Peyer's patch (tissue), 4 donors: ENCODE measurements around the gene RSPRY1. TPM values are rescaled to one million over a fixed set of nuclear protein-coding genes. Genes with fewer than 3 reads are reported as not detected.
A peak's percentile ranks its signal among the peaks of the same experiment; 100 is the strongest.
"Not testable (repeated sequence)": the region's sequence is repeated elsewhere in the genome, so short reads cannot be mapped to it uniquely, and the experiment has no call there.

Source experiments
- DNase-seq, 3 donors: peaks; one replicate each; pipeline ENCODE4 v3.0.0-alpha.2; 2017 to 2019
- H3K27ac ChIP-seq, 4 donors: fragments of 200-600 bp; sonication (generic); one replicate each; pipeline ENCODE4 v1.5.1; 2016 to 2019
- H3K27me3 ChIP-seq, 2 donors: fragments of 200-600 bp; sonication (generic); one replicate each; pipeline ENCODE4 v1.5.1; 2019
- H3K36me3 ChIP-seq, 3 donors: fragments of 200-600 bp; sonication (generic); one replicate each; pipeline ENCODE4 v1.5.1; 2016 to 2019
- H3K4me1 ChIP-seq, 4 donors: fragments of 200-600 bp; sonication (generic); one replicate each; pipeline ENCODE4 v1.5.1; 2016 to 2019
- H3K4me3 ChIP-seq, 4 donors: fragments of 200-600 bp; sonication (generic); 1 replicate in 3 of 4; 2 replicates in 1 of 4; pipeline ENCODE4 v1.5.1; 2016 to 2019; ENCODE audit warnings: mild to moderate bottlenecking in 1 of 4
- H3K9me3 ChIP-seq, 4 donors: fragments of 200-600 bp; sonication (generic); one replicate each; pipeline ENCODE4 v1.5.1; 2016 to 2019; ENCODE audit warnings: mild to moderate bottlenecking in 1 of 4
- POLR2A ChIP-seq, 2 donors: fragments of 450-650 bp; IDR thresholded peaks; one replicate each; pipeline ENCODE4 v1.5.1; 2017; ENCODE audit warnings: antibody characterized with exemption in 2 of 2, mild to moderate bottlenecking in 2 of 2, moderate library complexity in 2 of 2
- total RNA-seq, 4 donors: library from RNA; depleted of rRNA; stranded (reverse); fragments of >200 nt; gene quantifications; one replicate each; pipeline ENCODE4 v1.1.0, GENCODE V29; 2016
- TF ChIP-seq, protein P1 (sequence below), 6 experiments: fragments of 450-650 bp in 4 of 6; fragments of 200-600 bp in 2 of 6; sonication (generic) in 1 of 6; IDR thresholded peaks; one replicate each; pipeline ENCODE4 v1.5.1; 2017 to 2019; ENCODE audit warnings: antibody characterized with exemption in 6 of 6, mild to moderate bottlenecking in 3 of 6, moderate library complexity in 1 of 6

Gene RSPRY1
- total RNA-seq, 4 donors from 2014 or later, result 49.0 to 84.7 (median 65.1) TPM

DNA sequence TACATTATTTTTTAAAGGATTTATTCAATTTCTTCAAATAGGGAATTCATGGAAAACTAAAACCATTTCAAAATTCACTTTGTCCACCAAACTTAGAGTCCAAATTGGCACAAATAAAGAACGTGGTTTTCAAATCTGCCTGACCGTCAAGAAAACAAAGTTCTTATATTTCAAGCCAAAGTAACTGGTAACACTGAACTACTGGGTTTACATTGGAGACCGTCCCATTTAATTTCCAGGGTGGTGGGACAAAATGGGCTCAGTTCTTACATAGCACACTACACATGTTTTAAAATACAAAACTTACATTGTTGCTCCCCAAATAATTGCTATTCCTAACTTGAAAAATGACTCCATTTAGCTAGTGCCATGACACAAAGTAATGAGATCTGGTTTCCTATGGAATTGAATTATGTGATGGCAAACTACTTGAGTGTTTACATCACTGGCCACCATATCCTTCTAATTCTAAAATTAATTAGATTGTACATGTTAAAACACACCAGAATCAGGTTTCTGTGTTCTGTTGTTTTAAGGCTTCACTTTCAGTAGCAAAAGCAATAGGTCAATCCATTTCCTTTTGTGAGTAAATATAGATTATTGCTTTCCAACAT lies 6.8 kb upstream of the RSPRY1 start:
- H3K9me3 ChIP-seq, result no peaks in the 10 kb centered on the region
- no peak for DNase-seq
- H3K27ac ChIP-seq, result no peak overlapping the region
- no peaks in the 10 kb centered on the region for H3K36me3 ChIP-seq
- no peaks in the 10 kb centered on the region for H3K27me3 ChIP-seq
- no peak for TF ChIP-seq POLR2A (IDR thresholded peaks at IDR 0.05)
- TF ChIP-seq, protein P1, sequence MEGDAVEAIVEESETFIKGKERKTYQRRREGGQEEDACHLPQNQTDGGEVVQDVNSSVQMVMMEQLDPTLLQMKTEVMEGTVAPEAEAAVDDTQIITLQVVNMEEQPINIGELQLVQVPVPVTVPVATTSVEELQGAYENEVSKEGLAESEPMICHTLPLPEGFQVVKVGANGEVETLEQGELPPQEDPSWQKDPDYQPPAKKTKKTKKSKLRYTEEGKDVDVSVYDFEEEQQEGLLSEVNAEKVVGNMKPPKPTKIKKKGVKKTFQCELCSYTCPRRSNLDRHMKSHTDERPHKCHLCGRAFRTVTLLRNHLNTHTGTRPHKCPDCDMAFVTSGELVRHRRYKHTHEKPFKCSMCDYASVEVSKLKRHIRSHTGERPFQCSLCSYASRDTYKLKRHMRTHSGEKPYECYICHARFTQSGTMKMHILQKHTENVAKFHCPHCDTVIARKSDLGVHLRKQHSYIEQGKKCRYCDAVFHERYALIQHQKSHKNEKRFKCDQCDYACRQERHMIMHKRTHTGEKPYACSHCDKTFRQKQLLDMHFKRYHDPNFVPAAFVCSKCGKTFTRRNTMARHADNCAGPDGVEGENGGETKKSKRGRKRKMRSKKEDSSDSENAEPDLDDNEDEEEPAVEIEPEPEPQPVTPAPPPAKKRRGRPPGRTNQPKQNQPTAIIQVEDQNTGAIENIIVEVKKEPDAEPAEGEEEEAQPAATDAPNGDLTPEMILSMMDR (IDR thresholded peaks at IDR 0.05), result no peak
- peaks cover 0 to under 1% (median 0%) of the 10 kb centered on the region in 4 donors for H3K4me1 ChIP-seq
- no peak overlapping the region for H3K4me3 ChIP-seq

DNA sequence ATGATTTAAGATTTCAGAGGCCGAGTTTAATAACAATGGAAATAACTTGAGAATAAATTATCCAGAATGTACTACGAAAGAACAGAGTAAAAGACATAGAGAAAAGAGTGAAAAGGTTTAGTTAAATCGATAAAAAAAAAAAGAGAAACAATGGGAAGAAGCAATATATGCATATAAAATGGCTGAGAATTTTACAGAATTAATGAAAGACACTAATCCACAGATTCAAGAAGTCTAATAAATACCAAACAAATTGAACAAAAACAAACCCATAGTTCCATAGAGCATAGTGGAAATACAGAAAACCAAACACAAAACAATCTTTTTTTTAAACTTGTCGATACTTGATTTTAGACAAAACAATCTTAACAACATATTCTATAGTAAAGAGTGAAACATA lies 2.0 kb upstream of the RSPRY1 start:
- no peak for TF ChIP-seq POLR2A (IDR thresholded peaks at IDR 0.05)
- TF ChIP-seq, protein P1 (IDR thresholded peaks at IDR 0.05), result no peak

DNA sequence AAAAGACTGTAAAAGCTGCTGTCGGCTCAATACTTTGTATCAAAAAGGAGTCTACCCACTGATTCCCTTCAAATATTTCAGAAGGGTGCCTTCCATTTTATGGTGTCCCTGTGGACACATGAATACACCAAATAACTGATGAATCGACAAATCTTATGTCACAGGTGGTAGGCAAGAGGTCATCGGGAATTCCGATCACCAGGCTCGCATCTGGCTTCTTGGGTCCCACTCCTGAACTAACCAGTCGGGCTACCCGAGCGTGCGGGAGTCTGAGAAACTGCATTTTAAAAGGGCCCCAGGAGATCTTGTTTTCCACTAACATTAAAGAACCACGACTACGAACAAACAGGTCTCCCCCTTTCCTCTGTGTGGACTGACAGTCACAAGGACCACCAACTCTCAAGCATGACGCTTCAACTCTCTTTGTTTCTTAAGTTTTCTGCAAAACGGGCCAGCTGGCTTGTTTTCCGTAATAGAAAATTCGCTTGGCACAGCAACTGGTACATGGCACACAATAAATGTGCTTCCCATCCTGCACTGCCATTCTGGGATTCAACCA lies 1.2 kb upstream of the RSPRY1 start:
- Histone ChIP-seq H3K4me1 (peaks cover 0 to 20% (median 4%) of the 10 kb centered on the region in 4 donors), H3K9me3 (no peaks in the 10 kb centered on the region), H3K27me3 (no peaks in the 10 kb centered on the region), H3K36me3 (no peaks in the 10 kb centered on the region), H3K4me3 (peak overlapping the region; percentile 75 to 97 (median 82)), H3K27ac (peak overlapping the region; percentile 81 to 93 (median 86))
- no peak for DNase-seq
- TF ChIP-seq POLR2A (IDR thresholded peaks at IDR 0.05), result no peak

More for the DNA sequence above, 2.0 kb upstream of the RSPRY1 start:
- H3K36me3 ChIP-seq, result no peaks in the 10 kb centered on the region
- peaks cover 0 to 20% (median 4%) of the 10 kb centered on the region in 4 donors for H3K4me1 ChIP-seq
- H3K4me3 ChIP-seq, result no peak overlapping the region
- no peak overlapping the region for H3K27ac ChIP-seq
- no peaks in the 10 kb centered on the region for H3K27me3 ChIP-seq
- no peak for DNase-seq
- H3K9me3 ChIP-seq, result no peaks in the 10 kb centered on the region

DNA sequence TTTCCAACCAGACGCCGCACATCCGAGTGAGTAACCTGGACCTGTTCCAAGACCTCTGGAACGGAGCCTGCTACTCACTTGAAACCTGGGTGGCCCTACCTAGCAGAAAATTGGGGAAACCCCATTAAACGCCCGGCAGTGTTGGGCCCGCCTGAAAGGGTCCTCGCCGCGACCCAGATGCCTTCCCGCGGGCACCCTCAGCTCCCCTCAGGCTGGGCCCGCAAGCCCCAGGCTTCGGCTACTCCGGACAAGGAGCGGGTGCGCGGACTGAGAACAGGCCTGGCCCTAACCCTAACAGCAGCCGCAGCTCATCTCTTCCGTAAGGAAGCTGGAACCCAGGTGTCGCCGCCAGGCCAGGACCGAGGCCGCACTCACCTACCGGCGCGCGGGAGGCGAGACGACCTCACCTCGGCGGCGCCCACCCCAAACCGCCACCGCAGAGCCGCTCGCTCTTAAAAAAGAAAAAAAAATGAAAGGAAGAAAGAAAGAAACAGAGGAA lies 634 bp upstream of the RSPRY1 start:
- Histone ChIP-seq H3K9me3 (no peaks in the 10 kb centered on the region), H3K27me3 (no peaks in the 10 kb centered on the region), H3K36me3 (no peaks in the 10 kb centered on the region), H3K4me1 (peaks cover 0 to 20% (median 5%) of the 10 kb centered on the region in 4 donors), H3K4me3 (peak overlapping the region; percentile 75 to 97 (median 82)), H3K27ac (peak overlapping the region; percentile 81 to 93 (median 86))
- DNase-seq, result no peak
- TF ChIP-seq, protein P1 (IDR thresholded peaks at IDR 0.05), result peak in 1 of 6 experiments; percentile 13
- no peak for TF ChIP-seq POLR2A (IDR thresholded peaks at IDR 0.05)

DNA sequence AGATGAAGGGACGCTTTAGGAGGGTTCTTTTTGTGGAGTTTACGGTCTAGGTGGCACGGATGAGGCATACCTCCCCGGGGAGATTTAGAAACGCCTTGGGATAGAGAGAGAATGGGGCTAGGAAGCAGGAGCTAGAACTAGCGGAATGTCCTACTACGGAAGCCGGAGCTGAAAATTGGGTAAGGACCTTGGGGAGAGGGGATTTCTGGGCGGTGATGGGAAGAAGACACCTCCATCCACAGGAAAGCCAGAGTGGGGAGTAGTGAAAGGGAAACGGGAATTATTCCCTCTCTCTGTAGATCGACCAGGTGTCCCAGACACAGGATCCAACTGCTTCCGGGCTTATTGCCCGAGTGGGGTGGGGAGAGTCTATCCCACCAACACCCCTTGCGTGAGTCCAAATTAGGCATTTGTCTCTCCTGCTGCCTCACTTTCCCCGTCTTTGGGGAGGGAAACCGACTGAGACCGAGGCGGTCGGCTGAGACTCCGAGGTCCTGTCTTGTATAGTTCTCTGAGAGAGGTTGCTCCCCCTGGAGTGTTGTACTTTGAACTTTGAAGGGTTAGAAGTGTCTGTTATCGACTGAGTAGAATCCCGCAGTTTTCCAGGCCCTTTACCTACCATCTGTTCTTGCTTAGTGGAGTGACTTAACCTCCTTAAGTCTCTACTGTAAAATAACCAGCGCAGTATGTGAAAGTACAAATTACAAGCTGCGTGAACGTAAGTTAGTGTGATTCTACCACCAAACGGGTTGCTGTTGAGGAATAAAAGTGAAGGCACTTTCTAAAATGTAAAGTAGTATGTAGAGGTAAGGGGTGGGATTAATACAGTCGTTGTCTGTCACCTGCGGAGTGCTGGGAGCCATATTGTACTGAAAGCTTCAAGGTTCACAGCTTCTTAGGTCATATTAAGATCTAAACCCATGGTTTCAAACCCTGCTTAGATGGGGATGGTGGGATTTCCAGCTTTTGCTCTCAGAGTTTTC lies 1.0 kb downstream of the RSPRY1 start:
- Histone ChIP-seq H3K36me3 (no peaks in the 10 kb centered on the region), H3K4me3 (peak overlapping the region; percentile 77 to 97 (median 86)), H3K27me3 (no peaks in the 10 kb centered on the region), H3K4me1 (peaks cover 0 to 26% (median 10%) of the 10 kb centered on the region in 4 donors), H3K9me3 (no peaks in the 10 kb centered on the region), H3K27ac (peak overlapping the region; percentile 89 to 95 (median 93))
- DNase-seq, result peak; percentile 24 to 60 (median 60)
- TF ChIP-seq, protein P1 (IDR thresholded peaks at IDR 0.05), result no peak
- peak in 1 of 2 donors; percentile 49 for TF ChIP-seq POLR2A (IDR thresholded peaks at IDR 0.05)

DNA sequence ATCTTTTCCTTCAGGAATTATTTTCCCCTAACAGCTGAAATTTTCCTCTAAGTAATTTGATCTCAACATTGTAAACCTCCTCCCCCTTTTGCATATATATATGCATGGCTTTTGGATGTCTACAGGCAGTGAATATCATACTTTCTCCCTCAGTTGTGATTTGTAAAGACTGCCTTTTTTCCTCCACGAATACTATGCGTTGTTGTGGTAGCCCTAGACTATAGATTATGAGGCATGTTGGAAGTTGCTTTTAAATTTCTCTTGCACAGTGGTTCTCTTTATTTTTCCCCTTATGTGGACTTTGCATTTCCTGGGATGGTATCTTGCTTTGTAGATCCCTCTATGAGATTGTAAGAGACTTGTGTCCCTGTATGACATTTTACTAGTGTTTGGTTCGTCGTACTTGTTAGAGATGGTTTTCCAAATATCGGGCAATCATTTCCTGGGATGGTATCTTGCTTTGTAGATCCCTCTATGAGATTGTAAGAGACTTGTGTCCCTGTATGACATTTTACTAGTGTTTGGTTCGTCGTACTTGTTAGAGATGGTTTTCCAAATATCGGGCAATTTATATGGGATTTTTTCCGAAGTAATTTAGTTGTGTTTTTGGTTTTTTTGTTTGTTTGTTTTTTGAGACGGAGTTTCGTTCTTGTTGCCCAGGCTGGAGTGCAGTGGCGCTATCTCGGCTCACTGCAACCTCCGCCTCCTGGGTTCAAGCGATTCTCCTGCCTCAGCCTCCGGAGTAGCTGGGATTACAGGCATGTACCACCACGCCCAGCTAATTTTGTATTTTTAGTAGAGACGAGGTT lies 2.0 kb downstream of the RSPRY1 start:
- H3K4me1 ChIP-seq, result peaks cover 0 to 30% (median 10%) of the 10 kb centered on the region in 4 donors

More for the DNA sequence above, 2.0 kb downstream of the RSPRY1 start:
- not testable (repeated sequence) for DNase-seq, H3K9me3 ChIP-seq, H3K36me3 ChIP-seq, H3K27me3 ChIP-seq
- Histone ChIP-seq H3K4me3 (peak overlapping the region in 3 of 4 donors; percentile 77 to 87 (median 86)), H3K27ac (peak overlapping the region in 3 of 4 donors; percentile 89 to 95 (median 93))
